ENCODE results near the gene IFT22. TPM values are rescaled to one million over a fixed set of nuclear protein-coding genes. Genes with fewer than 3 reads are reported as not detected.

Gene IFT22
- total and polyA plus RNA-seq, 2 experiments from 2014 or later: 13.8 to 38.8 TPM

DNA sequence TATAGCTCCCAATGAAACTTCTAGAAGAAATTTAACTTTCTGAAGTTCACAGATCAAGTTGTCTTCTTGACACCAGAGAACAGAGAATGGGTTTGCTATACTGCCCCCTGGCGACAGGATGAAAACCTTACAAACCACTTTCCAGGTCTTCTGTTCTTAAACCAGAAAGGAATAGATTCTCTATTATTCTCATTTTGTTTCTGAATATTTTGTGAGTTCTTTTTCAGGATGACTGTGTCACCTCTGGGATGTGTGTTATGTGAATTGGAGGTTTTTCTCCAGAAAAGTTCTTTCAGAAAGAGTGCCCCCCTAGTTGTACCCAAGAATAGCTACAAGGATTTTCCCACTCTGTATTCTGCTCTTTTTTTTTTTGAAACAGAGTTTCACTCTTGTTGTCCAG is 6.3 kb downstream of the IFT22 start:
- Mint-ChIP-seq H3K27me3 (ENCODE audit: insufficient read depth, low read depth, poor library complexity) (peaks cover 20% of the 10 kb centered on the region), H3K36me3 (ENCODE audit: low read depth) (peaks cover 74% of the 10 kb centered on the region), H3K9me3 (peaks cover 6% of the 10 kb centered on the region; the same call in 1 of the 3 replicates), H3K4me1 (peaks cover 17% of the 10 kb centered on the region), H3K27ac (no peak overlapping the region), H3K4me3 (no peak overlapping the region; the same call in 2 of the 3 replicates)
- no peak overlapping the region for H3K4me3 ChIP-seq
- H2AFZ ChIP-seq: no peak overlapping the region
- H3K27me3 ChIP-seq (ENCODE audit: insufficient read depth): no peaks in the 10 kb centered on the region
- peaks cover 23% of the 10 kb centered on the region for H4K20me1 ChIP-seq (replicated peaks; ENCODE audit: insufficient read depth)
- peaks cover 7% of the 10 kb centered on the region; the same call in 1 of the 2 replicates for H3K4me1 ChIP-seq (ENCODE audit: insufficient read depth)
- DNase-seq (ENCODE audit: low spot score) (peak; percentile 86), ATAC-seq (peak; percentile 60)
- H3K79me2 ChIP-seq (replicated peaks; ENCODE audit: insufficient read depth): peaks cover 23% of the 10 kb centered on the region
- no peak overlapping the region for H3K4me2 ChIP-seq
- H3K9me2 ChIP-seq (ENCODE audit: insufficient read depth): no peaks in the 10 kb centered on the region
- TF ChIP-seq CTCF (conservative IDR thresholded peaks at IDR 0.05; ENCODE audit: low read depth in 2 of 2) (peak; percentile 79 to 96), CREB1 (CRISPR knock-in tag; IDR thresholded peaks at IDR 0.05; ENCODE audit: low read depth) (no peak)
- TF ChIP-seq, protein P1, sequence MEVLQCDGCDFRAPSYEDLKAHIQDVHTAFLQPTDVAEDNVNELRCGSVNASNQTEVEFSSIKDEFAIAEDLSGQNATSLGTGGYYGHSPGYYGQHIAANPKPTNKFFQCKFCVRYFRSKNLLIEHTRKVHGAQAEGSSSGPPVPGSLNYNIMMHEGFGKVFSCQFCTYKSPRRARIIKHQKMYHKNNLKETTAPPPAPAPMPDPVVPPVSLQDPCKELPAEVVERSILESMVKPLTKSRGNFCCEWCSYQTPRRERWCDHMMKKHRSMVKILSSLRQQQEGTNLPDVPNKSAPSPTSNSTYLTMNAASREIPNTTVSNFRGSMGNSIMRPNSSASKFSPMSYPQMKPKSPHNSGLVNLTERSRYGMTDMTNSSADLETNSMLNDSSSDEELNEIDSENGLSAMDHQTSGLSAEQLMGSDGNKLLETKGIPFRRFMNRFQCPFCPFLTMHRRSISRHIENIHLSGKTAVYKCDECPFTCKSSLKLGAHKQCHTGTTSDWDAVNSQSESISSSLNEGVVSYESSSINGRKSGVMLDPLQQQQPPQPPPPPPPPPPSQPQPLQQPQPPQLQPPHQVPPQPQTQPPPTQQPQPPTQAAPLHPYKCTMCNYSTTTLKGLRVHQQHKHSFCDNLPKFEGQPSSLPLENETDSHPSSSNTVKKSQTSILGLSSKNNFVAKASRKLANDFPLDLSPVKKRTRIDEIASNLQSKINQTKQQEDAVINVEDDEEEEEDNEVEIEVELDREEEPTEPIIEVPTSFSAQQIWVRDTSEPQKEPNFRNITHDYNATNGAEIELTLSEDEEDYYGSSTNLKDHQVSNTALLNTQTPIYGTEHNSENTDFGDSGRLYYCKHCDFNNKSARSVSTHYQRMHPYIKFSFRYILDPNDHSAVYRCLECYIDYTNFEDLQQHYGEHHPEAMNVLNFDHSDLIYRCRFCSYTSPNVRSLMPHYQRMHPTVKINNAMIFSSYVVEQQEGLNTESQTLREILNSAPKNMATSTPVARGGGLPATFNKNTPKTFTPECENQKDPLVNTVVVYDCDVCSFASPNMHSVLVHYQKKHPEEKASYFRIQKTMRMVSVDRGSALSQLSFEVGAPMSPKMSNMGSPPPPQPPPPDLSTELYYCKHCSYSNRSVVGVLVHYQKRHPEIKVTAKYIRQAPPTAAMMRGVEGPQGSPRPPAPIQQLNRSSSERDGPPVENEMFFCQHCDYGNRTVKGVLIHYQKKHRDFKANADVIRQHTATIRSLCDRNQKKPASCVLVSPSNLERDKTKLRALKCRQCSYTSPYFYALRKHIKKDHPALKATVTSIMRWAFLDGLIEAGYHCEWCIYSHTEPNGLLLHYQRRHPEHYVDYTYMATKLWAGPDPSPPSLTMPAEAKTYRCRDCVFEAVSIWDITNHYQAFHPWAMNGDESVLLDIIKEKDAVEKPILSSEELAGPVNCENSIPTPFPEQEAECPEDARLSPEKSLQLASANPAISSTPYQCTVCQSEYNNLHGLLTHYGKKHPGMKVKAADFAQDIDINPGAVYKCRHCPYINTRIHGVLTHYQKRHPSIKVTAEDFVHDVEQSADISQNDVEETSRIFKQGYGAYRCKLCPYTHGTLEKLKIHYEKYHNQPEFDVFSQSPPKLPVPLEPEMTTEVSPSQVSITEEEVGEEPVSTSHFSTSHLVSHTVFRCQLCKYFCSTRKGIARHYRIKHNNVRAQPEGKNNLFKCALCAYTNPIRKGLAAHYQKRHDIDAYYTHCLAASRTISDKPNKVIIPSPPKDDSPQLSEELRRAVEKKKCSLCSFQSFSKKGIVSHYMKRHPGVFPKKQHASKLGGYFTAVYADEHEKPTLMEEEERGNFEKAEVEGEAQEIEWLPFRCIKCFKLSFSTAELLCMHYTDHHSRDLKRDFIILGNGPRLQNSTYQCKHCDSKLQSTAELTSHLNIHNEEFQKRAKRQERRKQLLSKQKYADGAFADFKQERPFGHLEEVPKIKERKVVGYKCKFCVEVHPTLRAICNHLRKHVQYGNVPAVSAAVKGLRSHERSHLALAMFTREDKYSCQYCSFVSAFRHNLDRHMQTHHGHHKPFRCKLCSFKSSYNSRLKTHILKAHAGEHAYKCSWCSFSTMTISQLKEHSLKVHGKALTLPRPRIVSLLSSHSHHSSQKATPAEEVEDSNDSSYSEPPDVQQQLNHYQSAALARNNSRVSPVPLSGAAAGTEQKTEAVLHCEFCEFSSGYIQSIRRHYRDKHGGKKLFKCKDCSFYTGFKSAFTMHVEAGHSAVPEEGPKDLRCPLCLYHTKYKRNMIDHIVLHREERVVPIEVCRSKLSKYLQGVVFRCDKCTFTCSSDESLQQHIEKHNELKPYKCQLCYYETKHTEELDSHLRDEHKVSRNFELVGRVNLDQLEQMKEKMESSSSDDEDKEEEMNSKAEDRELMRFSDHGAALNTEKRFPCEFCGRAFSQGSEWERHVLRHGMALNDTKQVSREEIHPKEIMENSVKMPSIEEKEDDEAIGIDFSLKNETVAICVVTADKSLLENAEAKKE (CRISPR knock-in tag; IDR thresholded peaks at IDR 0.05): 0 out of 2 replicates have a peak, but pooled peaks have one; percentile 28
- peaks cover 23% of the 10 kb centered on the region for H3K36me3 ChIP-seq (ENCODE audit: insufficient read depth)
- peaks cover 40% of the 10 kb centered on the region for H3F3A ChIP-seq (replicated peaks; ENCODE audit: low read depth)
- H3K27ac ChIP-seq (ENCODE audit: low read depth): no peak overlapping the region
